Measurements from ENCODE around the gene PRIM1. TPM values are rescaled to one million over a fixed set of nuclear protein-coding genes. Genes with fewer than 3 reads are reported as not detected.

PRIM1 gene
- total and polyA plus RNA-seq, 5 donors: 2.9 to 5.1 (median 4.3) TPM

GRCh38 chr12:56725723-56726102 lies 26.4 kb downstream of the PRIM1 start:
- ATAC-seq (no peak), DNase-seq (no peak)
- intact Hi-C loops (cut with DNase I): loop anchor here in 1 of 4 donors (2.0 kb wide), 1 partner anchor 37 kb away; the partner anchor contains the start of gene PTGES3
- Histone ChIP-seq H3K4me3 (ENCODE audit: low read length) (peak overlapping the region; percentile 26), H3K9me3 (ENCODE audit: control insufficient read depth, low read length) (no peaks in the 10 kb centered on the region), H3K27me3 (ENCODE audit: control insufficient read depth, insufficient read depth) (no peaks in the 10 kb centered on the region), H3K4me1 (ENCODE audit: control insufficient read depth, insufficient read depth, low read length) (peaks cover 13% of the 10 kb centered on the region), H3K27ac (ENCODE audit: low read length) (peak overlapping the region; percentile 92)
- WGBS: 31% methylated on average over 7 of the region's 7 CpGs

GRCh38 chr12:56724972-56725722 lies 27.0 kb downstream of the PRIM1 start, which contains the start of gene NACA:
Gene NACA (minus strand): TSS chr12:56725299. CDS start chr12:56724521, 778 bp downstream.
- DNase-seq (peak; percentile 99 to 100 (median 99)), ATAC-seq (peak; percentile 98)
- peaks cover 19% of the 10 kb centered on the region for H3K4me1 ChIP-seq (ENCODE audit: control insufficient read depth, insufficient read depth, low read length)
- peak within 1 kb of the TSS; percentile 92 for H3K27ac ChIP-seq (ENCODE audit: low read length)
- peak within 1 kb of the TSS; percentile 89 for H3K4me3 ChIP-seq (ENCODE audit: low read length)
- intact Hi-C loops (cut with DNase I): loop anchor here in 2 of 4 donors (2.0 to 5.0 kb wide), 2 partner anchors 36 to 38 kb away; partner anchors contain the start of gene PTGES3 (in 2 of the 2)
- no peaks in the 10 kb centered on the region for H3K27me3 ChIP-seq (ENCODE audit: control insufficient read depth, insufficient read depth)
- no peaks in the 10 kb centered on the region for H3K9me3 ChIP-seq (ENCODE audit: control insufficient read depth, low read length)
- under 1% methylated on average over 46 of the region's 46 CpGs for WGBS

GRCh38 chr12:56724701-56724971 lies 27.5 kb downstream of the PRIM1 start:
- intact Hi-C loops (cut with DNase I): loop anchor here in 2 of 4 donors (2.0 to 5.0 kb wide), 2 partner anchors 36 to 37 kb away; partner anchors contain the start of gene PTGES3 (in 2 of the 2)

GRCh38 chr12:56723889-56724700 lies 28.0 kb downstream of the PRIM1 start:
- 2% methylated on average over 14 of the region's 14 CpGs for WGBS
- DNase-seq (peak in 2 of 3 donors; percentile 53 to 62), ATAC-seq (peak; percentile 22 to 29)
- H3K27me3 ChIP-seq (ENCODE audit: control insufficient read depth, insufficient read depth): no peaks in the 10 kb centered on the region
- peak overlapping the region; percentile 89 for H3K4me3 ChIP-seq (ENCODE audit: low read length)
- H3K9me3 ChIP-seq (ENCODE audit: control insufficient read depth, low read length): no peaks in the 10 kb centered on the region
- peak overlapping the region; percentile 91 for H3K27ac ChIP-seq (ENCODE audit: low read length)
- H3K4me1 ChIP-seq (ENCODE audit: control insufficient read depth, insufficient read depth, low read length): peaks cover 27% of the 10 kb centered on the region
- intact Hi-C loops (cut with DNase I): loop anchor here in 2 of 4 donors (2.0 to 5.0 kb wide), 2 partner anchors 35 to 37 kb away; partner anchors contain the start of gene PTGES3 (in 2 of the 2)

More at GRCh38 chr12:56724701-56724971, 27.5 kb downstream of the PRIM1 start:
- peak overlapping the region; percentile 91 for H3K27ac ChIP-seq (ENCODE audit: low read length)
- peaks cover 24% of the 10 kb centered on the region for H3K4me1 ChIP-seq (ENCODE audit: control insufficient read depth, insufficient read depth, low read length)
- no peaks in the 10 kb centered on the region for H3K27me3 ChIP-seq (ENCODE audit: control insufficient read depth, insufficient read depth)
- H3K4me3 ChIP-seq (ENCODE audit: low read length): peak overlapping the region; percentile 89
- peak; percentile 10 to 22 for ATAC-seq
- DNase-seq: no peak
- under 1% methylated on average over 9 of the region's 9 CpGs for WGBS
- H3K9me3 ChIP-seq (ENCODE audit: control insufficient read depth, low read length): no peaks in the 10 kb centered on the region

- H3K27me3 ChIP-seq (ENCODE audit: control insufficient read depth, insufficient read depth): no peaks in the 10 kb centered on the region
- H3K9me3 ChIP-seq (ENCODE audit: control insufficient read depth, low read length): no peaks in the 10 kb centered on the region
- peaks cover 30% of the 10 kb centered on the region for H3K4me1 ChIP-seq (ENCODE audit: control insufficient read depth, insufficient read depth, low read length)
- H3K27ac ChIP-seq (ENCODE audit: low read length): no peak overlapping the region
- intact Hi-C loops (cut with DNase I): loop anchor here in 1 of 4 donors (5.0 kb wide), 1 partner anchor 36 kb away; the partner anchor contains the start of gene PTGES3
- ATAC-seq (no peak), DNase-seq (no peak)
- H3K4me3 ChIP-seq (ENCODE audit: low read length): peak overlapping the region; percentile 89
- 47% methylated on average over 3 of the region's 3 CpGs for WGBS
Measured at GRCh38 chr12:56723352-56723751, 28.8 kb downstream of the PRIM1 start.

GRCh38 chr12:56722832-56723231 lies 29.3 kb downstream of the PRIM1 start:
- ATAC-seq (no peak), DNase-seq (no peak)
- 53% methylated on average over 4 of the region's 4 CpGs for WGBS
- H3K4me3 ChIP-seq (ENCODE audit: low read length): peak overlapping the region; percentile 89
- intact Hi-C loops (cut with DNase I): loop anchor here in 1 of 4 donors (5.0 kb wide), 1 partner anchor 36 kb away; the partner anchor contains the start of gene PTGES3
- no peaks in the 10 kb centered on the region for H3K9me3 ChIP-seq (ENCODE audit: control insufficient read depth, low read length)
- H3K27me3 ChIP-seq (ENCODE audit: control insufficient read depth, insufficient read depth): no peaks in the 10 kb centered on the region
- H3K4me1 ChIP-seq (ENCODE audit: control insufficient read depth, insufficient read depth, low read length): peaks cover 30% of the 10 kb centered on the region
- H3K27ac ChIP-seq (ENCODE audit: low read length): no peak overlapping the region

- ATAC-seq (no peak), DNase-seq (no peak)
- H3K27ac ChIP-seq (ENCODE audit: low read length): no peak overlapping the region
- no peaks in the 10 kb centered on the region for H3K9me3 ChIP-seq (ENCODE audit: control insufficient read depth, low read length)
- WGBS: 22% methylated on average over 2 of the region's 2 CpGs
- H3K4me1 ChIP-seq (ENCODE audit: control insufficient read depth, insufficient read depth, low read length): peaks cover 30% of the 10 kb centered on the region
- H3K27me3 ChIP-seq (ENCODE audit: control insufficient read depth, insufficient read depth): no peaks in the 10 kb centered on the region
- H3K4me3 ChIP-seq (ENCODE audit: low read length): peak overlapping the region; percentile 10
- intact Hi-C loops (cut with DNase I): loop anchor here in 1 of 4 donors (5.0 kb wide), 1 partner anchor 34 kb away; the partner anchor contains the start of gene PTGES3
Measured at GRCh38 chr12:56721721-56722120, 30.4 kb downstream of the PRIM1 start.

GRCh38 chr12:56721216-56721615 lies 30.9 kb downstream of the PRIM1 start:
- Histone ChIP-seq H3K4me1 (ENCODE audit: control insufficient read depth, insufficient read depth, low read length) (peaks cover 34% of the 10 kb centered on the region), H3K4me3 (ENCODE audit: low read length) (no peak overlapping the region), H3K27ac (ENCODE audit: low read length) (peak overlapping the region; percentile 23), H3K9me3 (ENCODE audit: control insufficient read depth, low read length) (no peaks in the 10 kb centered on the region), H3K27me3 (ENCODE audit: control insufficient read depth, insufficient read depth) (no peaks in the 10 kb centered on the region)
- intact Hi-C loops (cut with DNase I): loop anchor here in 1 of 4 donors (5.0 kb wide), 1 partner anchor 34 kb away; the partner anchor contains the start of gene PTGES3
- no peak for ATAC-seq
- WGBS: 33% methylated on average over 2 of the region's 2 CpGs
- no peak for DNase-seq

- DNase-seq (no peak), ATAC-seq (no peak)
- H3K4me1 ChIP-seq (ENCODE audit: control insufficient read depth, insufficient read depth, low read length): peaks cover 39% of the 10 kb centered on the region
- H3K9me3 ChIP-seq (ENCODE audit: control insufficient read depth, low read length): no peaks in the 10 kb centered on the region
- H3K4me3 ChIP-seq (ENCODE audit: low read length): no peak overlapping the region
- intact Hi-C loops (cut with DNase I): loop anchor here in 1 of 4 donors (5.0 kb wide), 1 partner anchor 33 kb away; the partner anchor contains the start of gene PTGES3
- 59% methylated on average over 1 of the region's 1 CpG for WGBS
- H3K27me3 ChIP-seq (ENCODE audit: control insufficient read depth, insufficient read depth): no peaks in the 10 kb centered on the region
- peak overlapping the region; percentile 23 for H3K27ac ChIP-seq (ENCODE audit: low read length)
Measured at GRCh38 chr12:56720731-56721151, 31.4 kb downstream of the PRIM1 start.

- ATAC-seq (no peak), DNase-seq (no peak)
- Histone ChIP-seq H3K4me1 (ENCODE audit: control insufficient read depth, insufficient read depth, low read length) (peaks cover 39% of the 10 kb centered on the region), H3K27ac (ENCODE audit: low read length) (no peak overlapping the region), H3K27me3 (ENCODE audit: control insufficient read depth, insufficient read depth) (no peaks in the 10 kb centered on the region), H3K4me3 (ENCODE audit: low read length) (no peak overlapping the region), H3K9me3 (ENCODE audit: control insufficient read depth, low read length) (no peaks in the 10 kb centered on the region)
- intact Hi-C loops (cut with DNase I): no loop called here
Measured at GRCh38 chr12:56719056-56719455, 33.1 kb downstream of the PRIM1 start.
